A549 (cell line): ENCODE results near the gene CADPS2. TPM values are rescaled to one million over a fixed set of nuclear protein-coding genes. Genes with fewer than 3 reads are reported as not detected.

Source experiments
- ATAC-seq, 2 experiments: fragments of 200-7000 bp in 1 of 2; fragments of >200 bp in 1 of 2; cut with Nextera tagmentation in 1 of 2; cut with Tn5 transposase in 1 of 2; 3 replicates each; pipeline versions ENCODE4 v1.8.0 to v1.9.1; 2018 to 2020; ENCODE audit warnings: mild to moderate bottlenecking in 1 of 2, moderate library complexity in 1 of 2
- CTCF ChIA-PET: fragments of 300-600 bp; sonication (Branson Sonifier 250); formaldehyde crosslinking; extraction: SDS; loops from one replicate; lab custom pipeline; 2021; ENCODE audit warnings: antibody characterized with exemption, inconsistent platforms; lab: Yijun Ruan, JAX
- POLR2A ChIA-PET: fragments of 350-600 bp; formaldehyde crosslinking; extraction: SDS; loops from one replicate; lab custom pipeline; 2021; ENCODE audit warnings: antibody characterized with exemption, inconsistent platforms; lab: Yijun Ruan, JAX
- DNase-seq, 2 experiments: peaks; one replicate each; pipeline versions ENCODE4 v3.0.0 to v3.0.0-alpha.2; 2011 to 2016; ENCODE audit warnings: low read depth in 1 of 2, low spot score in 1 of 2
- FAIRE-seq: peaks from 2 replicates; lab custom pipeline; 2011; peaks lifted over from hg19 to GRCh38; lab: Jason Lieb, UNC
- H3K27ac ChIP-seq, 2 experiments: fragments of >200 bp; sonication (Bioruptor Twin); formaldehyde crosslinking; 3 replicates each; pipeline ENCODE4 v1.5.1; 2016 to 2017
- H3K4me1 ChIP-seq: fragments of >200 bp; sonication (Bioruptor Twin); formaldehyde crosslinking; 3 replicates; pipeline ENCODE4 v1.6.1; 2016
- H3K4me2 ChIP-seq: fragments of >200 bp; sonication (Bioruptor Twin); formaldehyde crosslinking; 3 replicates; pipeline ENCODE4 v1.6.1; 2016
- H3K4me3 ChIP-seq: fragments of >200 bp; sonication (Bioruptor Twin); formaldehyde crosslinking; 3 replicates; pipeline ENCODE4 v1.5.1; 2016
- H3K9me3 ChIP-seq: fragments of >200 bp; sonication (Bioruptor Twin); formaldehyde crosslinking; 3 replicates; pipeline ENCODE4 v1.6.1; 2016
- ATOH8 ChIP-seq: fragments of 250-450 bp; sonication (Bioruptor Pico); IDR thresholded peaks from 2 replicates; pipeline ENCODE4 v1.5.0; 2020; ENCODE audit warnings: low read depth, mild to moderate bottlenecking, moderate library complexity
- BHLHE40 ChIP-seq: IDR thresholded peaks from 2 replicates; pipeline ENCODE4 v1.6.1; 2012; ENCODE audit warnings: low read depth, low read length, inconsistent platforms
- CBX2 ChIP-seq: fragments of 200-600 bp; sonication (generic); IDR thresholded peaks from 2 replicates; pipeline ENCODE4 v1.6.1; 2016; ENCODE audit warnings: low read depth, mild to moderate bottlenecking, borderline replicate concordance
- CHD2 ChIP-seq: fragments of 150-350 bp; IDR thresholded peaks from 2 replicates; pipeline ENCODE4 v1.6.1; 2014; ENCODE audit warnings: low read length; ENCODE audit not compliant: partially characterized antibody
- EHMT2 ChIP-seq: fragments of 200-600 bp; sonication (generic); IDR thresholded peaks from 2 replicates; pipeline ENCODE4 v1.6.1; 2016; ENCODE audit warnings: antibody characterized with exemption, low read depth, mild to moderate bottlenecking, moderate library complexity
- ELK1 ChIP-seq: fragments of 150-350 bp; IDR thresholded peaks from 2 replicates; pipeline ENCODE4 v1.6.1; 2014; ENCODE audit warnings: low read depth, mild to moderate bottlenecking, low read length
- EP300 ChIP-seq, 2 experiments: fragments of >200 bp; sonication (Bioruptor Twin); formaldehyde crosslinking; IDR thresholded peaks; 2 replicates in 1 of 2; 3 replicates in 1 of 2; pipeline ENCODE4 v1.6.1; 2016 to 2017
- FOXS1 ChIP-seq: fragments of 250-450 bp; sonication (Bioruptor Pico); IDR thresholded peaks from 2 replicates; pipeline ENCODE4 v1.5.0; 2020; ENCODE audit warnings: mild to moderate bottlenecking, moderate library complexity
- GATA3 ChIP-seq: IDR thresholded peaks from 2 replicates; pipeline ENCODE4 v1.6.1; 2012; ENCODE audit warnings: borderline replicate concordance
- HMGXB4 ChIP-seq: fragments of 250-450 bp; sonication (Bioruptor Pico); IDR thresholded peaks from 2 replicates; pipeline ENCODE4 v1.5.0; 2021; ENCODE audit warnings: mild to moderate bottlenecking, moderate library complexity, borderline replicate concordance
- HOXB13 ChIP-seq: fragments of 250-450 bp; sonication (Bioruptor Pico); IDR thresholded peaks from 2 replicates; pipeline ENCODE4 v1.5.0; 2020; ENCODE audit warnings: low read depth, mild to moderate bottlenecking, moderate library complexity
- NFE2L2 ChIP-seq: fragments of 150-350 bp; conservative IDR thresholded peaks from 2 replicates; pipeline ENCODE4 v1.6.1; 2014; ENCODE audit warnings: low read length
- NPAS2 ChIP-seq: fragments of 250-450 bp; sonication (Bioruptor Pico); IDR thresholded peaks from 2 replicates; pipeline ENCODE4 v1.8.0; 2022; ENCODE audit warnings: mild to moderate bottlenecking, moderate library complexity, borderline replicate concordance
- NR3C1 ChIP-seq: fragments of >200 bp; sonication (Bioruptor Twin); formaldehyde crosslinking; IDR thresholded peaks from 3 replicates; pipeline ENCODE4 v1.6.1; 2017
- PBX3 ChIP-seq: IDR thresholded peaks from 2 replicates; pipeline ENCODE4 v1.6.1; 2012
- RAD21 ChIP-seq, 2 experiments: fragments of >200 bp in 1 of 2; sonication (Bioruptor Twin) in 1 of 2; formaldehyde crosslinking in 1 of 2; IDR thresholded peaks in 1 of 2; conservative IDR thresholded peaks in 1 of 2; 2 replicates in 1 of 2; 3 replicates in 1 of 2; pipeline ENCODE4 v1.6.1; 2012 to 2018; ENCODE audit warnings: inconsistent platforms in 1 of 2
- RFX5 ChIP-seq: fragments of 450-650 bp; IDR thresholded peaks from 2 replicates; pipeline ENCODE4 v1.7.1; 2014; ENCODE audit warnings: antibody characterized with exemption, mild to moderate bottlenecking, moderate library complexity
- SMC3 ChIP-seq: fragments of >200 bp; sonication (Bioruptor Twin); formaldehyde crosslinking; IDR thresholded peaks from 3 replicates; pipeline ENCODE4 v1.6.1; 2018; ENCODE audit warnings: inconsistent platforms
- USF2 ChIP-seq: fragments of 450-650 bp; IDR thresholded peaks from 2 replicates; pipeline ENCODE4 v1.6.1; 2014; ENCODE audit warnings: antibody characterized with exemption
- ZC3H11A ChIP-seq: fragments of 450-650 bp; IDR thresholded peaks from 2 replicates; pipeline ENCODE4 v1.6.1; 2014; ENCODE audit warnings: antibody characterized with exemption, mild to moderate bottlenecking
- ZSCAN20 ChIP-seq: fragments of 250-450 bp; sonication (Bioruptor Pico); IDR thresholded peaks from 2 replicates; pipeline ENCODE4 v1.8.0; 2022; ENCODE audit warnings: mild to moderate bottlenecking, moderate library complexity
- WGBS: methylation state at CpG from one replicate; pipeline ENCODE4 v1.1.6; 2017; ENCODE audit errors: missing lambda C conversion rate; 5-methylcytosine and 5-hydroxymethylcytosine counted together
- polyA plus RNA-seq, 4 experiments: library from polyadenylated mRNA; depleted of rRNA in 3 of 4; stranded (reverse); fragments of >200 nt; fragmentation: RNase III in 1 of 4; extraction: RNeasy Plus Mini Kit Qiagen cat#74134 plus additional on column Dnase treatment in 1 of 4; gene quantifications; 2 replicates in 3 of 4; 3 replicates in 1 of 4; pipeline ENCODE4 v1.2.3, GENCODE V29; 2011 to 2017

The CADPS2 gene
- polyA plus RNA-seq, 2 of the 4 experiments (the other 2 are of a cell fraction): 0.04 to 0.10 TPM

GRCh38 chr7:122764020-122764419 lies 122.2 kb downstream of the CADPS2 start:
- ATAC-seq (no peak), FAIRE-seq (no peak), DNase-seq (no peak)
- Histone ChIP-seq H3K4me2 (no peak overlapping the region), H3K4me3 (no peak overlapping the region), H3K27ac (no peak overlapping the region), H3K9me3 (no peaks in the 10 kb centered on the region), H3K4me1 (no peaks in the 10 kb centered on the region)
- POLR2A ChIA-PET: no interaction called here
- 0% methylated on average over 2 of the region's 2 CpGs for WGBS
- CTCF ChIA-PET: no interaction called here
- no peak for TF ChIP-seq ELK1
- TF ChIP-seq PBX3: no peak
- no peak for TF ChIP-seq GATA3
- TF ChIP-seq EP300 (IDR thresholded peaks at IDR 0.05): no peak
- no peak for TF ChIP-seq NR3C1
- TF ChIP-seq NPAS2 (CRISPR knock-in tag): no peak
- no peak for TF ChIP-seq FOXS1 (CRISPR knock-in tag)
- no peak for TF ChIP-seq HOXB13 (CRISPR knock-in tag)
- no peak for TF ChIP-seq ZC3H11A
- TF ChIP-seq EHMT2: no peak
- no peak for TF ChIP-seq CHD2
- TF ChIP-seq SMC3: no peak
- no peak for TF ChIP-seq RFX5
- TF ChIP-seq CBX2: no peak
- no peak for TF ChIP-seq ZSCAN20 (CRISPR knock-in tag)
- TF ChIP-seq HMGXB4: no peak
- TF ChIP-seq NFE2L2: no peak

- TF ChIP-seq RAD21 (conservative IDR thresholded peaks at IDR 0.05 in 1 of 2, IDR thresholded peaks at IDR 0.05 in 1 of 2): no peak
- no peak for TF ChIP-seq BHLHE40
- DNase-seq (no peak), FAIRE-seq (no peak), ATAC-seq (no peak)
- no peaks in the 10 kb centered on the region for H3K4me1 ChIP-seq
- no peak overlapping the region for H3K27ac ChIP-seq
- 18% methylated on average over 2 of the region's 2 CpGs for WGBS
- CTCF ChIA-PET: no interaction called here
- no peaks in the 10 kb centered on the region for H3K9me3 ChIP-seq
- no peak overlapping the region for H3K4me2 ChIP-seq
- POLR2A ChIA-PET: no interaction called here
- H3K4me3 ChIP-seq: no peak overlapping the region
Observed at GRCh38 chr7:122762071-122762470, 124.2 kb downstream of the CADPS2 start.

GRCh38 chr7:122758501-122758900 lies 127.8 kb downstream of the CADPS2 start:
- ATAC-seq (no peak), DNase-seq (no peak), FAIRE-seq (no peak)
- H3K4me2 ChIP-seq: no peak overlapping the region
- 0% methylated on average over 1 of the region's 1 CpG for WGBS
- TF ChIP-seq NFE2L2 (no peak), ATOH8 (CRISPR knock-in tag) (no peak), HOXB13 (CRISPR knock-in tag) (no peak), USF2 (no peak)
- H3K4me1 ChIP-seq: no peaks in the 10 kb centered on the region
- no peak overlapping the region for H3K27ac ChIP-seq
- ChIA-PET CTCF (no interaction called here), POLR2A (no interaction called here)
- H3K9me3 ChIP-seq: no peaks in the 10 kb centered on the region
- H3K4me3 ChIP-seq: no peak overlapping the region
